ENCODE results near the gene AOC2. TPM values are rescaled to one million over a fixed set of nuclear protein-coding genes. Genes with fewer than 3 reads are reported as not detected.

Gene AOC2
- under 1 TPM; 0.47 to 0.85 TPM for total RNA-seq
- long read RNA-seq: 0 reads

- intact Hi-C loops (cut with DNase I, micrococcal nuclease): loop anchor here in 1 of 2 donors (5.0 kb wide), 1 partner anchor 83 kb away; no protein-coding TSS in a partner anchor
- ATAC-seq (no peak), DNase-seq (no peak)
Observed at GRCh38 chr17:42844271-42844670, at the start of gene AOC2. TSS of gene AOC2 (plus strand) at chr17:42844580. CDS start at chr17:42844627, 47 bp downstream.

GRCh38 chr17:42795061-42795460 is 49.3 kb upstream of the AOC2 start:
- intact Hi-C loops (cut with DNase I, micrococcal nuclease): no loop called here
- DNase-seq: no peak

GRCh38 chr17:42795465-42795864 is 48.9 kb upstream of the AOC2 start:
- intact Hi-C loops (cut with DNase I, micrococcal nuclease): no loop called here
- ATAC-seq: peak; percentile 28
- DNase-seq: no peak

More at GRCh38 chr17:42795061-42795460, 49.3 kb upstream of the AOC2 start:
- ATAC-seq: no peak

GRCh38 chr17:42796066-42796758 is 48.2 kb upstream of the AOC2 start:
- intact Hi-C loops (cut with DNase I, micrococcal nuclease): no loop called here
- ATAC-seq: no peak

GRCh38 chr17:42797067-42798007 is 47.0 kb upstream of the AOC2 start:
- intact Hi-C loops (cut with DNase I, micrococcal nuclease): no loop called here
- ATAC-seq (peak; percentile 69), DNase-seq (peak; percentile 67 to 73)

More at GRCh38 chr17:42796066-42796758, 48.2 kb upstream of the AOC2 start:
- DNase-seq: no peak

GRCh38 chr17:42798011-42798382 is 46.4 kb upstream of the AOC2 start:
- no peak for DNase-seq
- intact Hi-C loops (cut with DNase I, micrococcal nuclease): no loop called here
- peak; percentile 8 for ATAC-seq

GRCh38 chr17:42798383-42799380 is 45.7 kb upstream of the AOC2 start, which contains the start of the genes CNTD1 and COA3:
TSS of gene CNTD1 (plus strand) at chr17:42798861. CDS start at chr17:42799068, 207 bp downstream.
TSS of gene COA3 (minus strand) at chr17:42798704. CDS start at chr17:42798681, 23 bp downstream.
- ATAC-seq: peak; percentile 72
- intact Hi-C loops (cut with DNase I, micrococcal nuclease): no loop called here
- peak; percentile 90 to 91 for DNase-seq

- DNase-seq (no peak), ATAC-seq (peak; percentile 18)
- intact Hi-C loops (cut with DNase I, micrococcal nuclease): no loop called here
Observed at GRCh38 chr17:42803074-42803883, 41.1 kb upstream of the AOC2 start.

- intact Hi-C loops (cut with DNase I, micrococcal nuclease): no loop called here
- ATAC-seq (peak; percentile 54), DNase-seq (no peak)
Observed at GRCh38 chr17:42804918-42805367, 39.4 kb upstream of the AOC2 start.

GRCh38 chr17:42806249-42806648 is 38.1 kb upstream of the AOC2 start:
- ATAC-seq (peak; percentile 73), DNase-seq (no peak)
- intact Hi-C loops (cut with DNase I, micrococcal nuclease): no loop called here

GRCh38 chr17:42809250-42809649 is 35.1 kb upstream of the AOC2 start:
- intact Hi-C loops (cut with DNase I, micrococcal nuclease): no loop called here
- ATAC-seq: no peak
- no peak for DNase-seq

- ATAC-seq (no peak), DNase-seq (no peak)
- intact Hi-C loops (cut with DNase I, micrococcal nuclease): no loop called here
Observed at GRCh38 chr17:42814633-42815399, 29.6 kb upstream of the AOC2 start.

GRCh38 chr17:42817866-42818265 is 26.5 kb upstream of the AOC2 start:
- DNase-seq (no peak), ATAC-seq (no peak)
- intact Hi-C loops (cut with DNase I, micrococcal nuclease): no loop called here

- no peak for ATAC-seq
- no peak for DNase-seq
- intact Hi-C loops (cut with DNase I, micrococcal nuclease): no loop called here
Observed at GRCh38 chr17:42818379-42818778, 26.0 kb upstream of the AOC2 start.

GRCh38 chr17:42819939-42820535 is 24.3 kb upstream of the AOC2 start:
- peak; percentile 49 to 77 for DNase-seq
- intact Hi-C loops (cut with DNase I, micrococcal nuclease): loop anchor here in 1 of 2 donors (10.0 kb wide), 1 partner anchor 105 kb away; no protein-coding TSS in a partner anchor
- ATAC-seq: no peak

- DNase-seq: no peak
- intact Hi-C loops (cut with DNase I, micrococcal nuclease): loop anchor here in 1 of 2 donors (10.0 kb wide), 1 partner anchor 106 kb away; no protein-coding TSS in a partner anchor
- no peak for ATAC-seq
Observed at GRCh38 chr17:42821176-42821575, 23.2 kb upstream of the AOC2 start.

Data from left colon (tissue), 2 donors.